ENCODE results near the gene ESM1. TPM values are rescaled to one million over a fixed set of nuclear protein-coding genes. Genes with fewer than 3 reads are reported as not detected.
"Not testable (repeated sequence)": the region's sequence is repeated elsewhere in the genome, so short reads cannot be mapped to it uniquely, and the experiment has no call there.

The ESM1 gene
- not detected for total RNA-seq

- Histone ChIP-seq H3K27me3 (ENCODE audit: insufficient read depth, low read length) (peaks cover 7% of the 10 kb centered on the region), H3K4me1 (ENCODE audit: insufficient read depth, low read length) (peaks cover 15% of the 10 kb centered on the region), H3K9me3 (ENCODE audit: low read depth, low read length) (no peaks in the 10 kb centered on the region), H3K4me3 (ENCODE audit: low read length) (no peak within 1 kb of the TSS)
Measured at GRCh38 chr5:54985301-54986268, at the start of gene ESM1. ESM1 (minus strand) TSS chr5:54985593; CDS start chr5:54985517, 76 bp downstream.

DNA sequence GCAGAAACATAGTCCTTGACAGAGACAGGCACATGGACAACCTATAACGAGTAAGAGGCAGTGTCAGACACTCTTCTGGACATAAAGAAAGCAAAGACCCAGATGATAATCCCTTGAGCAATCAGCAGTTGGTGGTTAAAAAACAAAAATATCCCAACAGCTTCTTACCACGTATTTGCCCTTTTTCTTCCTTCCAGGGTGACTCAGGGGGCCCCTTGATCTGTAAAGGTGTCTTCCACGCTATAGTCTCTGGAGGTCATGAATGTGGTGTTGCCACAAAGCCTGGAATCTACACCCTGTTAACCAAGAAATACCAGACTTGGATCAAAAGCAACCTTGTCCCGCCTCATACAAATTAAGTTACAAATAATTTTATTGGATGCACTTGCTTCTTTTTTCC lies 48.2 kb upstream of the ESM1 start:
- Histone ChIP-seq H3K4me3 (ENCODE audit: low read length) (no peak overlapping the region), H3K4me1 (ENCODE audit: insufficient read depth, low read length) (peaks cover 17% of the 10 kb centered on the region), H3K9me3 (ENCODE audit: low read depth, low read length) (no peaks in the 10 kb centered on the region), H3K27me3 (ENCODE audit: insufficient read depth, low read length) (no peaks in the 10 kb centered on the region)

- H3K4me3 ChIP-seq (ENCODE audit: low read length) = no peak overlapping the region
- H3K4me1 ChIP-seq (ENCODE audit: insufficient read depth, low read length) = peaks cover 15% of the 10 kb centered on the region
- no peaks in the 10 kb centered on the region for H3K27me3 ChIP-seq (ENCODE audit: insufficient read depth, low read length)
- no peaks in the 10 kb centered on the region for H3K9me3 ChIP-seq (ENCODE audit: low read depth, low read length)
Measured at GRCh38 chr5:55031492-55031891, 46.1 kb upstream of the ESM1 start.

DNA sequence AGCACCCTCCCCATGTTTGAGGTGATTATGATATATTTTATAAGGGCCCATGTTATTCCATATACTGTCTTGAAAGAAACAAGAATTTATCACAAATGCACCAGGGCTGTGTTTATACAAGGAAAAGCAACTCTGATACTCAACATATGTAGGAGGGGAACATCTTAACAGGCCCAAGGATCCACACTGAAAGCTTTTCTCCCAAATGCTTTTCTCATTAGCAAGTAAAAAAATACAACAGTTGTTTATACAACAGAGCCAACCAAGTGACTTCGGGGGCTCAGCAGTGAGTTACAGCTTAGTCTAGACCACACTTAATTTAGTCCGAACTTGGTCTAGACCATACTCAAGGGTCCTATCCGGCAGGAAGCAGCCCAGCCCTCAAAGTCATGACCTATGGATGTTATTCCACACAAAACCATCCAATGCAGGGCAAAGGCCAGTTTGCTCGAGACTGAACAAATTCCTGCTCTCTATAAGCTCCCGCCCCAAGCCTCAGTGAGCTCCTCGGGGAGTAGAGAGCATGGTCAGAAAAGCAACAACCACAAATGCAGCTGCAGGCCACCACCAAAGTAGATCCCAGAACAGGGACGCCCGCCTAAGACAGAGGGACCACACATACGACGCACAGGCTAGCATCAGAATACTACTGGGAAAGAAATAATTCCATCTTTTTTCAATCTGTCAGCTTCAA lies 45.4 kb upstream of the ESM1 start:
- no peaks in the 10 kb centered on the region for H3K27me3 ChIP-seq (ENCODE audit: insufficient read depth, low read length)
- no peaks in the 10 kb centered on the region for H3K9me3 ChIP-seq (ENCODE audit: low read depth, low read length)
- no peak overlapping the region for H3K4me3 ChIP-seq (ENCODE audit: low read length)
- peaks cover 13% of the 10 kb centered on the region for H3K4me1 ChIP-seq (ENCODE audit: insufficient read depth, low read length)

- Histone ChIP-seq H3K27me3 (ENCODE audit: insufficient read depth, low read length) (no peaks in the 10 kb centered on the region), H3K4me3 (ENCODE audit: low read length) (no peak overlapping the region), H3K9me3 (ENCODE audit: low read depth, low read length) (no peaks in the 10 kb centered on the region), H3K4me1 (ENCODE audit: insufficient read depth, low read length) (peaks cover 13% of the 10 kb centered on the region)
Measured at GRCh38 chr5:55030220-55030619, 44.8 kb upstream of the ESM1 start.

DNA sequence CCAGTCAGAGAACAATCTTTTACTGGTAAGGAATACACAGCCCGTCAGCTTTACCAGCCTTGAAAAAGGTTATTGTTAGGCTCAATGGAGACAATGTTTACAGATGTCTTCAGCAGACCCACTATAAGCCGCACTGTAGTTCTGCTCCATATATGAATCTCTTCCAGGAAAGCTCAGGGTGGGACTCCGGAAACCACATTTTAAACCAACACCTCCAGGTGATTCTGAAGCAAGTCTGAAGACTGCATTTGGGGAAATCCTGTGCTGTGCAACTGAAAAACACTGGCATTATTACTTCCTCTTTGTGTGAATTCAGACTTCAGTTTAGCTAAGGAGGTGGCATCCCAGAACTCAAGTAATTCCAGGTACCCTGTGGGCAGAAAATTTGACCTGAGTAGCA lies 42.2 kb upstream of the ESM1 start:
- Histone ChIP-seq H3K9me3 (ENCODE audit: low read depth, low read length) (no peaks in the 10 kb centered on the region), H3K27me3 (ENCODE audit: insufficient read depth, low read length) (no peaks in the 10 kb centered on the region), H3K4me3 (ENCODE audit: low read length) (no peak overlapping the region), H3K4me1 (ENCODE audit: insufficient read depth, low read length) (peaks cover 13% of the 10 kb centered on the region)

DNA sequence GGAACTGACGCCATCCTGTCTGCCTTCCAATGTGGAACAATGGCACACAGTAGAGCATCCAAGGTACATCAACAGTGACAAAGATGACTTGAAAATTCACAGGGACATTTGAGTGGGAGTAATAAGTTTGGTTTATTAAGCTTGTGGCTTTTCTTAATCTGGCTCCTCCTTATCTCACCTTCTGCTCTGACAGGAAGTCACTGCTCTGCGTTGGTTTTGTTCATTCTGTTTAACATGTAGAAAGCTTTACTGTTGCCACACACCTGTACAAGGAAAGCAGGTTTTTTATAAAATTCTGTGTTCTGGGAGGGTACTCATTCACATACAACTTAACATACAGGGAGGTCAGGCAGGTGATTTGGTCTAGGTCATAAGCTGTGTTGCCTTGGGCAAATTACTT lies 37.1 kb upstream of the ESM1 start:
- no peak overlapping the region for H3K4me3 ChIP-seq (ENCODE audit: low read length)
- no peaks in the 10 kb centered on the region for H3K9me3 ChIP-seq (ENCODE audit: low read depth, low read length)
- peaks cover 17% of the 10 kb centered on the region for H3K4me1 ChIP-seq (ENCODE audit: insufficient read depth, low read length)
- no peaks in the 10 kb centered on the region for H3K27me3 ChIP-seq (ENCODE audit: insufficient read depth, low read length)

- Histone ChIP-seq H3K4me3 (ENCODE audit: low read length) (no peak overlapping the region), H3K4me1 (ENCODE audit: insufficient read depth, low read length) (peaks cover 11% of the 10 kb centered on the region), H3K27me3 (ENCODE audit: insufficient read depth, low read length) (no peaks in the 10 kb centered on the region)
Measured at GRCh38 chr5:55021821-55022220, 36.4 kb upstream of the ESM1 start.

GRCh38 chr5:55021410-55021809 lies 36.0 kb upstream of the ESM1 start:
- H3K9me3 ChIP-seq (ENCODE audit: low read depth, low read length) = no peaks in the 10 kb centered on the region
- peaks cover 9% of the 10 kb centered on the region for H3K4me1 ChIP-seq (ENCODE audit: insufficient read depth, low read length)
- no peak overlapping the region for H3K4me3 ChIP-seq (ENCODE audit: low read length)
- H3K27me3 ChIP-seq (ENCODE audit: insufficient read depth, low read length) = no peaks in the 10 kb centered on the region

More at GRCh38 chr5:55021821-55022220, 36.4 kb upstream of the ESM1 start:
- H3K9me3 ChIP-seq (ENCODE audit: low read depth, low read length) = no peaks in the 10 kb centered on the region

DNA sequence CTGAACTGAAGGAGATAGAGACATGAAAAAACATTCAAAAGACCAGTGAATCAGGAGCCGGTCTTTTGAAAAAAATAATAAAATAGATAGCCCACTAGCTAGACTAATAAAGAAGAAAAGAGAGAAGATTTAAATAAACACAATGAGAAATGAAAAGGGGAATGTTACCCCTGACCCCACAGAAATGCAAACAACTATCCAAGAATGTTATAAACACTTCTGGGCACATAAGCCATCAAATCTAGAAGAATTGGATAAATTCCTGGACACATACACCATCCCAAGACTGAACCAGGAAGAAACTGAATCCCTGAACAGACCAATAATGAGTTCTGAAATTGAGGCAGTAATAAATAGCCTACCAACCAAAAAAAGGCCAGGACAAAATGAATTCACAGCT lies 24.8 kb upstream of the ESM1 start:
- not testable (repeated sequence) for H3K27me3 ChIP-seq (ENCODE audit: insufficient read depth, low read length); H3K4me1 ChIP-seq (ENCODE audit: insufficient read depth, low read length); H3K4me3 ChIP-seq (ENCODE audit: low read length); H3K9me3 ChIP-seq (ENCODE audit: low read depth, low read length)

DNA sequence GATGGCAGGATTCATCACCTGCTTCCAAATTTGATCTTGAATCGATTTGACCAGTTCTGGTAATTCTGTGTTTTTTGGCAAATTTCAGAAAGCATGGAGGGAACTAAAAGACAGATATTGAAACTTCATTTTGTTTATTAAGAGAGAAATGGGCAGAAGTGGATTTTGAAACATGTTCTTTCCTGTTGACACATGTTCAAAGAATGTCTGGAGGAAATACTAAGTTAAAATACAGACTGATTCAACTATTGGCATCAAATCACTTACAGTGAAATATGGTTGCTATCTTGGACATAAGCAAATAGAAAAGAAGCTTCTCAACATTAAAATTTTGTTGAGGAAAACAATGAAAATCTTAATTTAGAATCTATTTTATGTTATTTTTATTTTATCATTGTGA lies 19.3 kb upstream of the ESM1 start:
- H3K4me3 ChIP-seq (ENCODE audit: low read length) = no peak overlapping the region
- H3K4me1 ChIP-seq (ENCODE audit: insufficient read depth, low read length) = no peaks in the 10 kb centered on the region
- no peaks in the 10 kb centered on the region for H3K9me3 ChIP-seq (ENCODE audit: low read depth, low read length)
- H3K27me3 ChIP-seq (ENCODE audit: insufficient read depth, low read length) = no peaks in the 10 kb centered on the region

DNA sequence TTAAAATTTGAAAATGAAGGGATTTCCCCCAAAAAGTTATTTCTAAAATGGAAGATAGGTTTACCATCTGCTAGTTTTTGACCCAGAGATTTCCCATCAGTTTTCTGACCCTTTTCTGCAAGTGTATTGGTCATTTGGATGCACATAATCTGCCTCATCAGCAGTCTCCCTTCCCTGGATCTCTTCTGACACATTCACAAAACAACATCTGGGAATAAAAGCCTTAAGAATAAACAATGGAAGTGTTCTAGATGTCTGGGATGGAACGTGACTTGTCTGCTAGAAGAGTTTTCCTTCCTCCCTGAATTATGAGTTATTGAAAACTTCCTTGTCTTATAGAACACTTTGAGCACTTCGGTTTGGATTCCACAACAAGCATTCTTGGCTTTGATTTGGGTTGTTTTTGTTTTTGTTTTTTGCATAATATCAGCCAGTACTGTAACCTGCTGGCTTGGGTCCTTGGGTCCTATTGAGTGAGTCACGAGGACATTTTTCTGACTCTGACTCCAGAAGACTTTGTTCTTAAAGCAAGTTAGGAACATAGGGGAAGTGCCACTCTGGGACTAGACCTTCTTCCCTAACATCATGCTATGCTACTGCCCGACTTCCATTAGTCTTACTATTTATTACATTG lies 18.2 kb upstream of the ESM1 start:
- Histone ChIP-seq H3K4me1 (ENCODE audit: insufficient read depth, low read length) (no peaks in the 10 kb centered on the region), H3K4me3 (ENCODE audit: low read length) (no peak overlapping the region), H3K27me3 (ENCODE audit: insufficient read depth, low read length) (no peaks in the 10 kb centered on the region), H3K9me3 (ENCODE audit: low read depth, low read length) (no peaks in the 10 kb centered on the region)

- not testable (repeated sequence) for H3K4me3 ChIP-seq (ENCODE audit: low read length); H3K27me3 ChIP-seq (ENCODE audit: insufficient read depth, low read length); H3K4me1 ChIP-seq (ENCODE audit: insufficient read depth, low read length); H3K9me3 ChIP-seq (ENCODE audit: low read depth, low read length)
Measured at GRCh38 chr5:55002166-55002565, 16.8 kb upstream of the ESM1 start.

- H3K4me1 ChIP-seq (ENCODE audit: insufficient read depth, low read length) = no peaks in the 10 kb centered on the region
- no peaks in the 10 kb centered on the region for H3K27me3 ChIP-seq (ENCODE audit: insufficient read depth, low read length)
- H3K9me3 ChIP-seq (ENCODE audit: low read depth, low read length) = no peaks in the 10 kb centered on the region
- H3K4me3 ChIP-seq (ENCODE audit: low read length) = no peak overlapping the region
Measured at GRCh38 chr5:54997081-54997480, 11.7 kb upstream of the ESM1 start.

DNA sequence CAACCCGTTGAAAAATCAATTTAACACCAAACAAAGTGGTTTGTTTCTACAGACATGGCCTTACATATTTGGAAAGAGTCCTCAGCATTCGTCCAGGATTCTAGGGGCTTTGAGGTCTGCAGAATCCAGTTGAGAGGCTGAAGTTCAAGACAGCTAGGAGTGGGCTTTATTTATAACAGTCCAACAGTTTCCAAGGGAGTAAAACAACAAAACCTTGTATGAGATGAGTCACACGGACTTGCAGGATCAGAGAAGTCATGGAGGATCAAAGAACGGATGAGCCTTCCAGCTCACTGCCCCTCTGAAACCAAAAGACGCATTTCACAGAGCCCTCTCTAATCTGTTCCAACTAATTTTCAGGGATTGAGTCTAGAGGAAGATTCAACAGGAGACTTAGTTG lies 11.1 kb upstream of the ESM1 start:
- Histone ChIP-seq H3K27me3 (ENCODE audit: insufficient read depth, low read length) (no peaks in the 10 kb centered on the region), H3K4me1 (ENCODE audit: insufficient read depth, low read length) (no peaks in the 10 kb centered on the region), H3K9me3 (ENCODE audit: low read depth, low read length) (no peaks in the 10 kb centered on the region), H3K4me3 (ENCODE audit: low read length) (no peak overlapping the region)
